Lower leg skin (tissue), 4 donors: Measurements from ENCODE around the gene IRF8. TPM values are rescaled to one million over a fixed set of nuclear protein-coding genes. Genes with fewer than 3 reads are reported as not detected.

Source experiments
- DNase-seq, 2 donors: peaks; one replicate each; pipeline ENCODE4 v3.0.0-alpha.2; 2019; ENCODE audit warnings: low spot score in 2 of 2
- H3K4me3 ChIP-seq: fragments of 200-600 bp; sonication (generic); 2 replicates; pipeline ENCODE4 v1.5.1; 2017; ENCODE audit warnings: mild to moderate bottlenecking, low read depth; ENCODE audit not compliant: poor library complexity, severe bottlenecking
- POLR2A ChIP-seq, 2 donors: fragments of 450-650 bp; IDR thresholded peaks; one replicate each; pipeline ENCODE4 v1.6.1; 2016 to 2017; ENCODE audit warnings: antibody characterized with exemption in 2 of 2, mild to moderate bottlenecking in 1 of 2, moderate library complexity in 1 of 2
- WGBS, 2 donors: methylation state at CpG; one replicate each; pipeline ENCODE4 v1.1.5; 2018; 5-methylcytosine and 5-hydroxymethylcytosine counted together
- intact Hi-C: fragments of 100-400 bp; cut with DNase I; formaldehyde crosslinking; loops from one replicate; pipeline ENCODE4 v1.15.0; 2023; ENCODE audit warnings: low total_unique reads
- total RNA-seq, 4 donors: library from RNA; depleted of rRNA; stranded (reverse); fragments of >200 nt; gene quantifications; one replicate each; pipeline ENCODE4 v1.1.0, GENCODE V29; 2016
- TF ChIP-seq, protein P1 (sequence below), 3 donors: fragments of 450-650 bp; IDR thresholded peaks; one replicate each; pipeline ENCODE4 v1.5.1; 2016; ENCODE audit warnings: antibody characterized with exemption in 3 of 3, mild to moderate bottlenecking in 3 of 3, moderate library complexity in 2 of 3

Gene IRF8
- total RNA-seq, 4 donors from 2014 or later, result 1.5 to 5.7 (median 3.7) TPM

GRCh38 chr16:85885537-85885936 is 13.4 kb upstream of the IRF8 start:
- no peak for DNase-seq
- no peak overlapping the region for H3K4me3 ChIP-seq
- 74 to 81% methylated on average over 6 of the region's 6 CpGs for WGBS, 2 donors
- no peak for TF ChIP-seq POLR2A (IDR thresholded peaks at IDR 0.05)
- TF ChIP-seq, protein P1, sequence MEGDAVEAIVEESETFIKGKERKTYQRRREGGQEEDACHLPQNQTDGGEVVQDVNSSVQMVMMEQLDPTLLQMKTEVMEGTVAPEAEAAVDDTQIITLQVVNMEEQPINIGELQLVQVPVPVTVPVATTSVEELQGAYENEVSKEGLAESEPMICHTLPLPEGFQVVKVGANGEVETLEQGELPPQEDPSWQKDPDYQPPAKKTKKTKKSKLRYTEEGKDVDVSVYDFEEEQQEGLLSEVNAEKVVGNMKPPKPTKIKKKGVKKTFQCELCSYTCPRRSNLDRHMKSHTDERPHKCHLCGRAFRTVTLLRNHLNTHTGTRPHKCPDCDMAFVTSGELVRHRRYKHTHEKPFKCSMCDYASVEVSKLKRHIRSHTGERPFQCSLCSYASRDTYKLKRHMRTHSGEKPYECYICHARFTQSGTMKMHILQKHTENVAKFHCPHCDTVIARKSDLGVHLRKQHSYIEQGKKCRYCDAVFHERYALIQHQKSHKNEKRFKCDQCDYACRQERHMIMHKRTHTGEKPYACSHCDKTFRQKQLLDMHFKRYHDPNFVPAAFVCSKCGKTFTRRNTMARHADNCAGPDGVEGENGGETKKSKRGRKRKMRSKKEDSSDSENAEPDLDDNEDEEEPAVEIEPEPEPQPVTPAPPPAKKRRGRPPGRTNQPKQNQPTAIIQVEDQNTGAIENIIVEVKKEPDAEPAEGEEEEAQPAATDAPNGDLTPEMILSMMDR (IDR thresholded peaks at IDR 0.05), result no peak
- intact Hi-C loops, result no loop called here

- 36 to 57% methylated on average over 5 of the region's 5 CpGs for WGBS, 2 donors
- intact Hi-C loops, result no loop called here
- H3K4me3 ChIP-seq, result no peak overlapping the region
- TF ChIP-seq POLR2A (IDR thresholded peaks at IDR 0.05), result no peak
- TF ChIP-seq, protein P1 (IDR thresholded peaks at IDR 0.05), result no peak
- peak in 1 of 2 donors; percentile 39 for DNase-seq
These were observed 10.3 kb upstream of the IRF8 start for GRCh38 chr16:85888405-85889331.

DNA sequence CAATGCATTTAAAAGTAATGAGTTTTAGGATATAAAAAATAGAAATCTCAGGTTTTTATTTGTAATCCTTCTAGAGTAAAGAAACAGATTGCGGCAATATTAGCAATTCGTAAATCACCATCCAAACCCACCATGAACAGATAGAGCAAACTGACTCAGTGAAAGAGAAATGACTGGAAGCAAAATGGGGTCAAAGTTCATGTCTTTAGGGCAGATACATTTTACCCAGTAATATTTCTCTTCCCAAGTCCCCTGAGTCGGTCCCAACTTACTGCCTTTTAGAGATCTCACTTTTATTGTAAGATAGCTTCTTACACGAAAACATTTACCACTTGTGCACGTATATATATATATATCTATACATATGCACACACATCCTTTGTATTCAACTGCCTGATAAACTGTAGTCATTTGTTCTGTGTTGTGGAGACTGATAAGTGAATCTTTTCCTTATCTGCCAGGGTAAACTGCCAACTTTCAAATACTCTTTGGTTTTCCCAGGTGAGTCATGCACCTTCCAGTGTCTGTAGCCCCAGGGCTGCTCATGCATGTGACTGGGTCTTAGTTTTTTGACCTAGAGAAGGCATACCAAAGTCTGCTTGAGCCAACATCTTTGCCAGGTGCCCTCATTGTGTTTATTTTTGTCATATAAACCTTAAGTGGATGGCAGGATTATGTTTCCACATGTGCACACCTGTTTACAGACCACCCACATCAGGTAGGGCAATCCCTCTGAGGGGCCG is 7.8 kb upstream of the IRF8 start:
- no peak overlapping the region for H3K4me3 ChIP-seq
- no peak for DNase-seq
- intact Hi-C loops, result no loop called here
- WGBS, 2 donors, result 55 to 62% methylated on average over 6 of the region's 6 CpGs
- TF ChIP-seq POLR2A (IDR thresholded peaks at IDR 0.05), result no peak
- TF ChIP-seq, protein P1 (IDR thresholded peaks at IDR 0.05), result no peak

DNA sequence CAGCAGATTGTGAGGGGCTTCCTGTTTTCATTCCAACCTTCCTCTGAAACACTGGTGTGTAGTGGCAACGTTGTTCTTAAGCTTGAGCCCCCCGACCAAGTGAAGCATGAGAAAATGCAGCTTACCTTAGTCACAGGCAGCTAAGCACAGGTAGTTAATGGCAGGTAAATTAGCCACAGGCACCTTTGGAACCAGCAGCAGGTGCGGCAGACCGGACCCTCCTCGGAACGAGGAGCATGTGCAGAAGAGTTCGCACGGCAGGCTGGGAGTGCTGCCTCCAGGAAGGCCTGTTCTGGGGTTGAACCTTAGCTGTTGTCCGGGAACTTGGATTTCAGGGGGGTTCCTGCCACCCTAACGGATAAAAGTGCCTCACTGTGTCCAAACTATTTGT is 7.2 kb upstream of the IRF8 start:
- H3K4me3 ChIP-seq, result no peak overlapping the region
- no peak for TF ChIP-seq POLR2A (IDR thresholded peaks at IDR 0.05)
- TF ChIP-seq, protein P1 (IDR thresholded peaks at IDR 0.05), result no peak
- WGBS, 2 donors, result 50 to 59% methylated on average over 8 to 10 of the region's 10 CpGs
- DNase-seq, result peak in 1 of 2 donors; percentile 49
- intact Hi-C loops, result no loop called here

DNA sequence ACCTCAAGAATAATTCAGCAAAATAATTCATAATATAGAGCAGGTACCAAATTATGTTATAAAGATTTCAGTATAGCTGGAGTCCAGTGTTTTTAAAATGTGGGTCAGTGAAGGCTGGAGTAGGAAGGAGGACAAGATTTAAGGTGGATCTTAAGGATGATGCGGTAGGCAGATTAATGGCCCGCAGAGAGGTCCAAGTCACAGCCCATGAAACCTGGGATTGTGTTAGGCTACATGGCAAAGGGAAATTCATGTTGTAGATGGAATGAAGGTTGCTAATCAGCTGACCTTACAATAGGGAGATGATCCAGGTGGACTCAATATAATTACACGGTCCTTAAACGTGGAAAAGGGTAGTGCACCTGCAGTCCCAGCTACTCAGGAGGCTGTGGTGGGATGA is 6.2 kb upstream of the IRF8 start:
- no peak for DNase-seq
- TF ChIP-seq POLR2A (IDR thresholded peaks at IDR 0.05), result no peak
- TF ChIP-seq, protein P1 (IDR thresholded peaks at IDR 0.05), result no peak
- 72 to 91% methylated on average over 4 of the region's 4 CpGs for WGBS, 2 donors
- no peak overlapping the region for H3K4me3 ChIP-seq
- intact Hi-C loops, result no loop called here
